T-helper 2 cell treated with Interferon-gamma antibody and Interleukin-4, amounts not matched to agents 5 μg/mL and 100 μg/mL, for 36 hours (primary cell): ENCODE measurements around the gene RAP2C.

ENCODE experiments used
- DNase-seq: peaks from one replicate; pipeline ENCODE4 v3.0.0; 2021; ENCODE audit warnings: low spot score
- H3K27ac Mint-ChIP-seq: one replicate; pipeline ENCODE4 v1.8.0; 2021; ENCODE audit warnings: mild to moderate bottlenecking, mixed read lengths
- H3K27me3 Mint-ChIP-seq: one replicate; pipeline ENCODE4 v1.8.0; 2021; ENCODE audit warnings: low read depth, mixed read lengths
- H3K36me3 Mint-ChIP-seq: one replicate; pipeline ENCODE4 v1.8.0; 2021; ENCODE audit warnings: low read depth, mixed read lengths
- H3K4me1 Mint-ChIP-seq: one replicate; pipeline ENCODE4 v1.8.0; 2021; ENCODE audit warnings: low read depth, mixed read lengths
- H3K4me3 Mint-ChIP-seq: one replicate; pipeline ENCODE4 v1.8.0; 2022; ENCODE audit warnings: mild to moderate bottlenecking, moderate library complexity, mixed read lengths
- H3K9me3 Mint-ChIP-seq: one replicate; pipeline ENCODE4 v1.8.0; 2021; ENCODE audit warnings: mixed read lengths

Gene RAP2C

DNA sequence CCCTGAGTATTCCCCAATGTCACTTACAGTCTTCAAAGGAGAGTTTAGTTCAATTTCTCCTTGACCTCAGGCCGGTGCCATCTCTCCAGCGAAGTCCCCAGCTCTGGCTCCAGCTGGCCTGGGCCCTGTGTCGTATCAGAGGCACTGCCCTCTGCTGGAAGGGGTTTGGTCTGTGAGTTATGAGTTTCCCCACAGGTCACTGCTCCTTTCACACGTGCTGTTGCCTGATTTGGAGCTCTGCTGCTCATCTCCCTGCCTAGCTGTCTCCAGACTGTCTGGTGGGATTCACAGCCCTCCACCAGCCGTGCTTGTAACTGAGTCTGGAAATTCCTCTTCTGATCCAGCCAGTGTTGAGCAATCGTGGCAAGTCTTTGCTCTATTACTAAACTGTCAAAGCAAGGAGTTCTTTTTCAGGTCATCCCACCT is at the start of gene RAP2C:
Gene RAP2C (minus strand): TSS at position 105 of the 426 bp plus-strand sequence. CDS start 2,179 bp downstream, outside the sequence.
- Mint-ChIP-seq H3K27ac (peak within 1 kb of the TSS; percentile 95), H3K4me1 (peaks cover 18% of the 10 kb centered on the region), H3K36me3 (peaks cover 8% of the 10 kb centered on the region), H3K27me3 (no peaks in the 10 kb centered on the region), H3K9me3 (no peaks in the 10 kb centered on the region), H3K4me3 (peak within 1 kb of the TSS; percentile 84)
- DNase-seq = peak; percentile 52

DNA sequence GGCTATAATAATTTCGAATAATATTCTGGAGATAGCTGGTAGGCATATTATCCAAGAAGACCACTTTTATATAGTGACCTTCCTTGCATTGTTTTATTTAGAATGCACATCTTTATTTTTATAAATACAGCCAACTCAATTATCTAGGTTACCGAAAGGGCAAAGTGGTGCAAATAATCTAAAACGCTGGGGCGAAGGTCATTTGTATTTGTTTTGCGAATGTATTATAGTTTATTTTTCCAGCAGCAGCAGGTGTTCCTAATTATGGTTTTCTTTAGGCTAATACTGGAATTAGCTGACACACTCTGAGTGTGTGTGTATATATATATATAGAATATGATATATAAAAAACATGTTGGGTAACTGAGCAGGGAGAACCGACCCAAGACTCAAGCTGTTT is 48.1 kb upstream of the RAP2C start:
- Mint-ChIP-seq H3K27me3 (no peaks in the 10 kb centered on the region), H3K36me3 (no peaks in the 10 kb centered on the region), H3K27ac (no peak overlapping the region), H3K4me1 (peaks cover 7% of the 10 kb centered on the region), H3K9me3 (no peaks in the 10 kb centered on the region), H3K4me3 (no peak overlapping the region)
- no peak for DNase-seq

DNA sequence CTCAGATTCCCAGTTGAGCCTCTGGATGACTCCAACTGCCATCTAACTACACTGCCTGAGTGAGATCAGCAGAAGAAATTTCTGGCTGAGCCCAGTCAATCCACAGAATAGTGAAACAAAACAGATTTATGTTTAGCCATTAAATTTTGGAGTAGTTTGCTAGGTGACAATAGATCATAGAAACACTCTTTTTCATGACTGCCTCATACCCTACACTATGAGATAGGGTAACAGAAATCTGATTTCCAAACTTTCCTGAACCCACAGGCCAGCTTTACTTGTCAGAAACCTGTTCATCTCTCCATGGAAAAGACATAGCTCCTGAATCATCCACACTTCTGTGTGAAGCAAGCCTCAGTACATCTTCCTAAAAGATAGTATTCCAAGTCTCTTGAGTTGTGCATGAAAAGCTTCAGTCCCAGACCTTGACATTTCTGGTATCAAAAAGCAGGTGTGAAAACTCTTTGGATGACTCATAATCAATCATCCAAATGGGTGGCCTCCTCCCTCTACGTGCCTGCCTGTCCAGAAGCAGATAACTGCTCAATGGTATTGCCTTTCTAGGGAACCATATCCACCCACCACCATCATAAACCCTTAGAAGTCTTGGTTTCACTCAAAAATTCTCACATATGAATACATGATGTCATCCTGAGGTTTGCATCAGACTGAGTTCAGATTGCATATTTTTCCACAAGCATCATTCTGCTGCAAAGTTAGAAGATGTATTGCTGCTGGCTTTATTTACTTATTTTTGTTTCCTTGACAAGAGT is 47.5 kb upstream of the RAP2C start:
- Mint-ChIP-seq H3K27ac (no peak overlapping the region), H3K9me3 (no peaks in the 10 kb centered on the region), H3K27me3 (no peaks in the 10 kb centered on the region), H3K4me1 (peaks cover 7% of the 10 kb centered on the region), H3K36me3 (no peaks in the 10 kb centered on the region), H3K4me3 (no peak overlapping the region)
- peak; percentile 4 for DNase-seq

DNA sequence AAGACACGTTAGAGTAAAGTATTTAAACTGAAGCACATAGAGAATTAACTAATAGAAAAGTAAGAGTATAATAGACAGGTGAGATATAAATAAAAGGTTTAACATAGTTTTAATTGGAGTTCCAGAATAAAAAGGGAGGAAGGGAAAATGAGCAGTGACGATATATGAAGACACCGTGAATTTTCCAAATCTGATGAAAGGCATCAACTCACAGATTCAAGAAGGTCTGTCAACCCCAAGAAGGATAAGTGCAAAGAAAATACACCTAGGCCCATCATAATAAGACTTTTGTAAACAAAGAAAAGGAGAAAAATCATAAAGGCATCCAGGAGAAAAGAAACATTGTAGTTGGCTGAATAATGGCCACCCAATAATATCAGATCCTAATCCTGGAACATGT is 43.9 kb upstream of the RAP2C start:
- Mint-ChIP-seq H3K36me3 (no peaks in the 10 kb centered on the region), H3K4me3 (no peak overlapping the region), H3K27ac (no peak overlapping the region), H3K4me1 (peaks cover 4% of the 10 kb centered on the region), H3K27me3 (no peaks in the 10 kb centered on the region), H3K9me3 (no peaks in the 10 kb centered on the region)
- no peak for DNase-seq

DNA sequence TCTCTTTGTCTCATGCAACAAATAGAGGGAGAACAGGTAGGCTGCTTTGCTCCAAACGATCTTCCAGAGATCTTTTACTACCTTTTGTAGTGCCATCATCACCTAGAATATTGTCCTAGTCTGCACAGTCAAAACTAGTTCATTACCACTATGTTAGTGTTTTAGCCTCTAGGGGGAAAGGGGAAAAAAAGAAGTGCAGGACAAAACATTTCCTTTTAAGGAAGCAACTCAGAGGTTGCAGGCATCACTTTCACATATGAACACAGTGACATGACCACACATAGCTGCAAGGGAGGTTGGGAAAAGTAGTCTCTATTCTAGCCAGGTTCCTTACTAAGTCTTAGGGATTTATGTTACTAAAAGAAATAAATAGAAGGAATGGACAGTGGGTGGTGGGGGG is 39.3 kb upstream of the RAP2C start:
- H3K27ac Mint-ChIP-seq = no peak overlapping the region
- no peak for DNase-seq
- no peaks in the 10 kb centered on the region for H3K36me3 Mint-ChIP-seq
- no peaks in the 10 kb centered on the region for H3K27me3 Mint-ChIP-seq
- no peak overlapping the region for H3K4me3 Mint-ChIP-seq
- H3K9me3 Mint-ChIP-seq = no peaks in the 10 kb centered on the region
- peaks cover 4% of the 10 kb centered on the region for H3K4me1 Mint-ChIP-seq

DNA sequence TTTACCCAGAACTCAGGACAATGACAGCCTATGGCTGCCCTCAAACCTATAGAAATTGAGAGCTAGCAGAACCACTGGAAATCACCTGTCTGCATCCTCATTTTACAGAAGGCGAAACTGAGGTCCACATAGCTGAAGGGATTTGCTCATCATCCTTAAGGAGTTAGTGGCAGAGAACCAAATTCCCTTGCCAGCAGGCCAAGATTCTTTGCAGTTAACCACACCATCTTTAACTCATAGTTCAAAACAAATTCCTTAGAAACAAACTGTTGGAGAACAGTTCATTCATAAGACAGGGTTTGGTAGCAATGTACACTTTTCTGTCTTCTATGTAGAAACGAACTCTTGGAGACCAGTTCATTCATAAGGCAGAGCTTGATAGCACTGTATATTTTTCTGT is 37.9 kb upstream of the RAP2C start:
- no peak for DNase-seq
- Mint-ChIP-seq H3K4me1 (peaks cover 4% of the 10 kb centered on the region), H3K4me3 (no peak overlapping the region), H3K27me3 (no peaks in the 10 kb centered on the region), H3K27ac (no peak overlapping the region), H3K9me3 (no peaks in the 10 kb centered on the region), H3K36me3 (no peaks in the 10 kb centered on the region)

DNA sequence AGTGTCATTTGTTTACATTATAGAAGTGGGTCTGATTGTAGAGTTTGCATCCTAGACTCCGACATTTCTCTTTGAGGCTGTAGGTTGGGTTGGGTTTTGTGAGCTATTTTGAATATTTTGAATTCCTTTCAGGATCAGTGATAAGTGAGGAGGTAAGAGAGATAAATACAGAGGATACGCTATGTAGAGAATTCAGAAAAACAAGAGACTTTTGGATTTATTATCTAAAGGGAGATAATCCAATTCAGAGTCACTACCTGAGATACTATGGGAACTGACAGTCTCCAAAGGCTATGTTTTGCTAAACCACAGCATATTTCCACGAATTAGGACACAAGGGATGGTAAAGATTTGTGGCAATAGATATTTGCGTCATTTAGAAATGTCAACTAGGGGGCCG is 16.9 kb upstream of the RAP2C start:
- no peak overlapping the region for H3K27ac Mint-ChIP-seq
- no peak overlapping the region for H3K4me3 Mint-ChIP-seq
- H3K27me3 Mint-ChIP-seq = no peaks in the 10 kb centered on the region
- DNase-seq = no peak
- H3K36me3 Mint-ChIP-seq = no peaks in the 10 kb centered on the region
- peaks cover 4% of the 10 kb centered on the region for H3K4me1 Mint-ChIP-seq
- no peaks in the 10 kb centered on the region for H3K9me3 Mint-ChIP-seq

DNA sequence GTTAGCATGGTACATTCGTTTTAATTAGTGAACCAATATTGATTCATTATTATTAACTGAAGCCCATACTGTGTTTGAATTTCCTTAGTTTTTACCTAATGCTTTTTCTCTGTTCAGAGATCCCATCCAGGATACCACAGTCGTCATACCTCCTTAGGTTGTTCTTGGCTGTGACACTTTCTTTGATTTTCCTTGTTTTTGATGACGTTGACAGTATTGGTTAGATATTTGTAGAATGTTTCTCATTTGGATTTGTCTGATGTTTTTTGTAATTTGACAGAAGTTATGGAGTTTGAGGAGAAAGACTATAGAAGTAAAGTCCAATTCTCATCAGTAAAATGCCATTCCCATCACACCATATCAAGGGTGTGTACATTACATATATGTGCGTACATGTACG is 16.2 kb upstream of the RAP2C start:
- Mint-ChIP-seq H3K27me3 (no peaks in the 10 kb centered on the region), H3K27ac (no peak overlapping the region), H3K4me1 (peaks cover 5% of the 10 kb centered on the region), H3K36me3 (no peaks in the 10 kb centered on the region), H3K9me3 (no peaks in the 10 kb centered on the region), H3K4me3 (no peak overlapping the region)
- DNase-seq = no peak

DNA sequence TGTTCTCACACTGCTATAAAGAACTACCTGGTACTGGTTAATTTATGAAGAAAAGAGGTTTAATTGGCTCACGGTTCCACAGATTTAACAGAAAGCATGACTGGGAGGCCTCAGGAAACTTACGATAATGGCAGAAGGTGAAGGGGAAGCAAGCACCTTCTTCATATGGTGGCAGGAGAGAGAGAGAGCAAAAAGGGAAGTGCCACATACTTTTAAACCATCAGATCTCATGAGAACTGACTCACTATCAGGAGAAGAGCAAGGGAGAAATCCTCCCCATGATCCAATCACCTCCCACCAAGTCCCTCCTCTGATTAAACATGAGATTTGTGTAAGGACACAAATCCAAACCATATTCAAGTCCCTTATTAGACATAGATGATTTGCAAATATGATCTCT is 12.3 kb upstream of the RAP2C start:
- H3K4me3 Mint-ChIP-seq = no peak overlapping the region
- H3K4me1 Mint-ChIP-seq = peaks cover 7% of the 10 kb centered on the region
- DNase-seq = no peak

DNA sequence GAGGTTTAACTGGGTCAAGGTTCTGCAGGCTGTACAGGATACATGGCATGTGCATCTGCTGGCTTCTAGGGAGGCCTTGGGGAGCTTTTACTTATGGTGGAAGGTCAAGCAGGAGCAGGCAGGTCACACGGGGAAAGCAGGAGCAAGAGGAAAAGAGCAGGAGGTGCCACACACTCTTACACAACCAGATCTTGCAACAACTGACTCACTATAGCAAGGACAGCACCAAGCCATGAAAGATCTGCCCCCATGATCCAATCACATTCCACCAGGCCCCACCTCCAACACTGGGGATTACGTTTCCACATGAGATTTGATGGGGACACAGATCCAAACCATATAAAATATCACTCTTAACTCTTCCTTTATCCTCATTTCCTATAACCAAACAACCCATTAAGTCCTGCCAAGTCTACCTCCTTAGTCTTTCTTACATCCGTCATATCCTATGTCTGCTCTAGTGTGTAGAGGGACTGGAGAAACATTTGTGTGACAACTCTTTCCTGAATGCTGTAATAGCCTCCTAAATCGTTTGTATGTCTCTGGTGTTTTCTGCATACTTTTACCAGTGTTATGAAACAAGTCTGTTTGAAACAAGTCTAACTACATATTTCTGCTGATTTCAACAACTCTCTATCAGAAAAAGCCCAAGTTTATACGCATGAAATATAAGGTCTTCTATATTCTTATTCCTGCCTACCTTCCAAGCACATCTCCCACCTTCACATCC is 8.3 kb upstream of the RAP2C start:
- H3K27me3 Mint-ChIP-seq = no peaks in the 10 kb centered on the region
- H3K9me3 Mint-ChIP-seq = no peaks in the 10 kb centered on the region
- H3K4me1 Mint-ChIP-seq = peaks cover 7% of the 10 kb centered on the region
- no peak overlapping the region for H3K4me3 Mint-ChIP-seq
- H3K27ac Mint-ChIP-seq = no peak overlapping the region
- DNase-seq = no peak
- no peaks in the 10 kb centered on the region for H3K36me3 Mint-ChIP-seq

More for the DNA sequence above, 12.3 kb upstream of the RAP2C start:
- H3K27me3 Mint-ChIP-seq = no peaks in the 10 kb centered on the region
- no peaks in the 10 kb centered on the region for H3K36me3 Mint-ChIP-seq
- H3K9me3 Mint-ChIP-seq = no peaks in the 10 kb centered on the region
- H3K27ac Mint-ChIP-seq = no peak overlapping the region

DNA sequence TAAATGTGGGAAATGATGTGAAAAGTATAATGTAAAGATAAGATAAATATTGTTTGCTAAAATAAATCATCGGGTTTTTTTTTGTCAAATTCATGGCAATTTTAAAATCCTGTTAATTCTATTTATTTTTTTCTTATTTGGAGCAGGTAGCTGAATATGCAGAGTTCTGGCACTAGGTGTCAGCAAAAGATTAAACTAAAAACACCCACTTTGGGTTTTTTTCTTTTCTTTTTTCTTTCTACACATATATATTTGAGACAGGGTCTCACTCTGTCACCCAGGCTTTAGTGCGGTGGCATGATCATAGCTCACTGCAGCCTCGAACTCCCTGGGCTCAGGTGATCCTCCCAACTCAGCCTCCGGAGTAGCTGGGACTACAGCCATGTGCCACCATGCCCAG is 6.9 kb upstream of the RAP2C start:
- H3K4me3 Mint-ChIP-seq = no peak overlapping the region
- H3K4me1 Mint-ChIP-seq = peaks cover 3% of the 10 kb centered on the region
- no peak for DNase-seq
- no peaks in the 10 kb centered on the region for H3K9me3 Mint-ChIP-seq
- H3K27me3 Mint-ChIP-seq = no peaks in the 10 kb centered on the region
- no peak overlapping the region for H3K27ac Mint-ChIP-seq
- H3K36me3 Mint-ChIP-seq = no peaks in the 10 kb centered on the region

DNA sequence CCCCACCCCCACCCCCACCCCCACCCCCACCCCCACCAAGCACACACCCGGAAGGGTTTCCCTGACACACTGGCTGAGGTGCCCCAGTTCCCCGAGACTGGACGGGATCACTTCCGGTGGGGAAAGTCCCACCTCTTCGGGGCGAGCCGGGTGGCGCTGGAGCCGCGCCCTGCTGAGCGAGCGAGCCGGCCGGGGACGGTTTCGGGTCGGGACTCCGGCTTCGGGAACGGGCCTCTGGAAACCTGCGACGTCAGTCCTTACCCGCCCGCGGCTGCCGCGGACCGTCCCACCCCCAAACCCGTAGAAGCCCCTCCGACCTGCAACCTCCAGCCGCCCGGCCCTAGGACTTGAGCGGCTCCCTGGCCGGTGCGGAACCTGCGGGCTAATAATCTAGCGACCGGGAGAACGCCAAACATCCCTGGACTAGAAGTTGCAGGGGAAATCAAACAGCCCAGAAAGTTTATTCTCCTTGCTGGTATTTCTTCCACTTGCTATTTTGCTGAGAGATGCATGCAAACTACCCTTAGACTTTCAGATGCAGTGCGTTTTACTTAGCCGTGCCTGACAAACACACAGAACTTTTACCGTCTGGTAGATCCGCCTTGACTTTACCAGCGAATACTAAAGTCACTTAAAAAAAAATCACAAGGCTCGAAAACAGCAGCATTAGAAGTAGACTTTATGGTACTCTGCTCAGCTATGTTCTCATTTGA is 991 bp downstream of the RAP2C start:
- Mint-ChIP-seq H3K4me3 (peak overlapping the region; percentile 84), H3K4me1 (peaks cover 19% of the 10 kb centered on the region), H3K9me3 (no peaks in the 10 kb centered on the region), H3K36me3 (peaks cover 15% of the 10 kb centered on the region), H3K27me3 (no peaks in the 10 kb centered on the region), H3K27ac (peak overlapping the region; percentile 95)
- peak; percentile 79 for DNase-seq

DNA sequence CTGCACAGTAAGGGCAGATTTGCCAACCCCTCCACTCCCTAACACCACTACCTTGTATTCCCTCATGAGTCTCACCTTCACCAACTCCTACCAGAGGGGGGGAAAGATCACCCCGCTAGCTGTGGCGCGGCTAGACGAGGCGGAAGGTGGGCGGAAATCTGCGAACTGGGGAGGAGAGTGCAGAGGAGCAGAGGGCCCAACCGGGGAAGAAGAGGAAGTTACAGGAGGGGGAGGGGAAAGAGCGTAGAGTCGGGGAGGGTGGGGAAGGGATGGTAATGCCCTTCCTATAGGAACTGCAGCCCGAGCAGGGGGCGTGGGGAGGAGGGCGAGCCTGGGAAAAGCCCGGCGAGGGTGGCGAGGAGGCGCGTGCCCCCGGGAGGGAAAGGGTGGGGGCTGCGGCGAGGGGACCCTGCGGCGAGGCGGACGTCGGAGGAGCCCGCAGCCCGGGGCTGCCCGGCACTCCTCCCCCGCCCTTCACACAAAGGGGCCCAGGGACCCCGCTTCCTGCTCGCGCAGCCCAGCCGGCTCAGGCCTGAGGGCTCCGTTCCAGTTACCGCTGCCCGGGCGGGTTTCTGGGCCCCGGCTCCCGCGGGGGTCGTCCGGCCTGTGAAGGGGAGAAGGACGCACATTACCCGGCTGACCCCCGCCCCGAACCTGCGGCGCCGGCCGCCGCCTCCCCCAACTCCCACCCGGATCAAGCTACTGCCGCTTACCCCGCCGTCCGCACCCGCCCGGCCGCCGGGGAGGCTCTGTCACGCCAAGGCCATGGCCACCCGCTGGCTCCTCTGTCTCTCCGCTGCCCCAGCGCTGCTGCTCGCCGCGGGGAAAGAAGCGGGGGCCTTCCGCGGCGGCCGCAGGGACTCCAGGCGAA is 1.8 kb downstream of the RAP2C start:
- H3K27me3 Mint-ChIP-seq = no peaks in the 10 kb centered on the region
- peaks cover 22% of the 10 kb centered on the region for H3K4me1 Mint-ChIP-seq
- H3K27ac Mint-ChIP-seq = peak overlapping the region; percentile 98
- no peaks in the 10 kb centered on the region for H3K9me3 Mint-ChIP-seq
- H3K4me3 Mint-ChIP-seq = peak overlapping the region; percentile 86
- DNase-seq = peak; percentile 71
- peaks cover 22% of the 10 kb centered on the region for H3K36me3 Mint-ChIP-seq
